ENCODE measurements around the gene C1QTNF4. TPM values are rescaled to one million over a fixed set of nuclear protein-coding genes. Genes with fewer than 3 reads are reported as not detected.
"Not testable (repeated sequence)": the region's sequence is repeated elsewhere in the genome, so short reads cannot be mapped to it uniquely, and the experiment has no call there.

C1QTNF4 gene
- total and polyA plus RNA-seq, 2 donors (not counting 1 experiment from before 2014, with no cell fraction given) = 1.6 TPM; not detected in 1

- peak overlapping the region; percentile 92 for H3K27ac ChIP-seq (ENCODE audit: low read length in 2 of 2)
- no peaks in the 10 kb centered on the region for H3K27me3 ChIP-seq (replicated peaks in 1 of 4; ENCODE audit: control extremely low read depth in 1 of 4, control insufficient read depth in 3 of 4, insufficient read depth in 4 of 4, low read length in 3 of 4)
Measured at GRCh38 chr11:47641600-47642098, 47.4 kb upstream of the C1QTNF4 start.

DNA sequence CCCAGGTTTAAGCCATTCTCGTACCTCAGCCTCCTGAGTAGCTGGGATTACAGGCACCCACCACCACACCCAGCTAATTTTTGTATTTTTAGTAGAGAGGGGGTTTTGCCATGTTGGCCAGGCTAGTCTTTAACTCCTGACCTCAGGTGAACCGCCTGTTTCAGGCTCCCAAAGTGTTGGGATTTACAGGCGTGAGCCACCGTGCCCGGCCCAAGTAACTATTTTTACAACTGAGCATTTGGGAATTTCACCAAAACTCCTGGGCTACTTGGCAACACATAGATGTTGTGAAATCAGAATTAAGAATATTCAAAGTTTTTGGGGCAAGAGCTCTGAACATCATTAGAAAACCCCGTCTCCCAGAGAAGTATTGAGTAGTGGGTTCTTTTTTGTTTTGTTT lies 46.3 kb upstream of the C1QTNF4 start:
- H3K4me2 ChIP-seq (replicated peaks; ENCODE audit: low read depth, low read length, poor library complexity, severe bottlenecking); H3K9me3 ChIP-seq (ENCODE audit: control extremely low read depth in 1 of 3, control insufficient read depth in 2 of 3, insufficient read depth in 1 of 3, low read length in 2 of 3); DNase-seq; H4K20me1 ChIP-seq (ENCODE audit: control insufficient read depth, insufficient read depth, low read length, poor library complexity, severe bottlenecking); H3K27me3 ChIP-seq (replicated peaks in 1 of 4; ENCODE audit: control extremely low read depth in 1 of 4, control insufficient read depth in 3 of 4, insufficient read depth in 4 of 4, low read length in 3 of 4); CTCF ChIA-PET; POLR2A ChIA-PET; H3K36me3 ChIP-seq (replicated peaks in 1 of 2; ENCODE audit: control extremely low read depth in 1 of 2, control insufficient read depth in 1 of 2, extremely low read depth in 1 of 2, insufficient read depth in 2 of 2, low read length in 1 of 2); H2AFZ ChIP-seq (ENCODE audit: insufficient read depth, low read depth, low read length, poor library complexity, severe bottlenecking); H3K9me3 Mint-ChIP-seq (ENCODE audit: insufficient read depth); H3K9ac ChIP-seq (ENCODE audit: low read length); H3K27ac Mint-ChIP-seq; intact Hi-C loops (cut with micrococcal nuclease); H3K4me3 ChIP-seq (ENCODE audit: control extremely low read depth in 1 of 5, extremely low read depth in 1 of 5, insufficient read depth in 1 of 5, low read depth in 2 of 5, low read length in 4 of 5); ATAC-seq (ENCODE audit: low read depth); H3K27me3 Mint-ChIP-seq; H3K27ac ChIP-seq (ENCODE audit: low read length in 2 of 2): not testable (repeated sequence)
- 100% methylated on average over 3 of the region's 6 CpGs for WGBS (ENCODE audit: insufficient coverage)
- H3K4me3 Mint-ChIP-seq = peak overlapping the region; percentile 93
- H3K4me1 Mint-ChIP-seq = peaks cover 23% of the 10 kb centered on the region
- H3K4me1 ChIP-seq (ENCODE audit: control insufficient read depth in 2 of 2, insufficient read depth in 2 of 2, low read length in 2 of 2) = peaks cover 13 to 21% of the 10 kb centered on the region in 2 donors
- peaks cover 40% of the 10 kb centered on the region for H3K79me2 ChIP-seq (ENCODE audit: control insufficient read depth, insufficient read depth, low read length)

More at GRCh38 chr11:47641600-47642098, 47.4 kb upstream of the C1QTNF4 start:
- H3K9me3 Mint-ChIP-seq (ENCODE audit: insufficient read depth) = no peaks in the 10 kb centered on the region
- H3K9ac ChIP-seq (ENCODE audit: low read length) = peak overlapping the region; percentile 85
- no peaks in the 10 kb centered on the region for H3K27me3 Mint-ChIP-seq
- peak overlapping the region; percentile 93 for H3K4me3 Mint-ChIP-seq
- H3K4me3 ChIP-seq (ENCODE audit: control extremely low read depth in 1 of 5, extremely low read depth in 1 of 5, insufficient read depth in 1 of 5, low read depth in 2 of 5, low read length in 4 of 5) = peak overlapping the region; percentile 53 to 86 (median 79)
- TF ChIP-seq, protein P1, sequence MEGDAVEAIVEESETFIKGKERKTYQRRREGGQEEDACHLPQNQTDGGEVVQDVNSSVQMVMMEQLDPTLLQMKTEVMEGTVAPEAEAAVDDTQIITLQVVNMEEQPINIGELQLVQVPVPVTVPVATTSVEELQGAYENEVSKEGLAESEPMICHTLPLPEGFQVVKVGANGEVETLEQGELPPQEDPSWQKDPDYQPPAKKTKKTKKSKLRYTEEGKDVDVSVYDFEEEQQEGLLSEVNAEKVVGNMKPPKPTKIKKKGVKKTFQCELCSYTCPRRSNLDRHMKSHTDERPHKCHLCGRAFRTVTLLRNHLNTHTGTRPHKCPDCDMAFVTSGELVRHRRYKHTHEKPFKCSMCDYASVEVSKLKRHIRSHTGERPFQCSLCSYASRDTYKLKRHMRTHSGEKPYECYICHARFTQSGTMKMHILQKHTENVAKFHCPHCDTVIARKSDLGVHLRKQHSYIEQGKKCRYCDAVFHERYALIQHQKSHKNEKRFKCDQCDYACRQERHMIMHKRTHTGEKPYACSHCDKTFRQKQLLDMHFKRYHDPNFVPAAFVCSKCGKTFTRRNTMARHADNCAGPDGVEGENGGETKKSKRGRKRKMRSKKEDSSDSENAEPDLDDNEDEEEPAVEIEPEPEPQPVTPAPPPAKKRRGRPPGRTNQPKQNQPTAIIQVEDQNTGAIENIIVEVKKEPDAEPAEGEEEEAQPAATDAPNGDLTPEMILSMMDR (IDR thresholded peaks at IDR 0.05) = no peak
- no peak for TF ChIP-seq EZH2 (IDR thresholded peaks at IDR 0.05; ENCODE audit: borderline replicate concordance, insufficient read depth, low read depth, low read length, poor library complexity, severe bottlenecking)
- H4K20me1 ChIP-seq (ENCODE audit: control insufficient read depth, insufficient read depth, low read length, poor library complexity, severe bottlenecking) = no peaks in the 10 kb centered on the region
- intact Hi-C loops (cut with micrococcal nuclease) = loop anchor here (1.0 to 2.0 kb wide), 7 partner anchors 63 to 465 kb away; partner anchors contain the start of genes AGBL2, ARFGAP2, CELF1 and FNBP4
- DNase-seq (no peak), ATAC-seq (ENCODE audit: low read depth) (no peak)
- H3K27ac Mint-ChIP-seq = peak overlapping the region; percentile 96
- H3K4me1 Mint-ChIP-seq = peaks cover 23% of the 10 kb centered on the region
- H2AFZ ChIP-seq (ENCODE audit: insufficient read depth, low read depth, low read length, poor library complexity, severe bottlenecking) = peak overlapping the region; percentile 95
- ChIA-PET CTCF (interaction anchor here (0.6 to 0.7 kb wide), 2 partner anchors 15 to 391 kb away, joined by 3 read pairs; no protein-coding TSS in a partner anchor), POLR2A (interaction anchor here (1.2 kb wide), 1 partner anchor 76 kb away, joined by 4 read pairs; no protein-coding TSS in a partner anchor)
- H3K4me2 ChIP-seq (replicated peaks; ENCODE audit: low read depth, low read length, poor library complexity, severe bottlenecking) = peak overlapping the region; percentile 96
- peaks cover 40% of the 10 kb centered on the region for H3K79me2 ChIP-seq (ENCODE audit: control insufficient read depth, insufficient read depth, low read length)
- H3K4me1 ChIP-seq (ENCODE audit: control insufficient read depth in 2 of 2, insufficient read depth in 2 of 2, low read length in 2 of 2) = peaks cover 13 to 21% of the 10 kb centered on the region in 2 donors
- no peaks in the 10 kb centered on the region for H3K9me3 ChIP-seq (ENCODE audit: control extremely low read depth in 1 of 3, control insufficient read depth in 2 of 3, insufficient read depth in 1 of 3, low read length in 2 of 3)
- WGBS (ENCODE audit: insufficient coverage) = 15% methylated on average over 8 of the region's 14 CpGs
- H3K36me3 ChIP-seq (replicated peaks in 1 of 2; ENCODE audit: control extremely low read depth in 1 of 2, control insufficient read depth in 1 of 2, extremely low read depth in 1 of 2, insufficient read depth in 2 of 2, low read length in 1 of 2) = peaks cover 6 to 9% of the 10 kb centered on the region in 2 experiments

- 95% methylated on average over 6 of the region's 11 CpGs for whole genome bisulfite sequencing (ENCODE audit: insufficient coverage)
- H3K4me1 ChIP-seq (ENCODE audit: control insufficient read depth in 2 of 2, insufficient read depth in 2 of 2, low read length in 2 of 2); ATAC-seq (ENCODE audit: low read depth); H3K4me3 Mint-ChIP-seq; H3K9me3 Mint-ChIP-seq (ENCODE audit: insufficient read depth); H3K4me3 ChIP-seq (ENCODE audit: control extremely low read depth in 1 of 5, extremely low read depth in 1 of 5, insufficient read depth in 1 of 5, low read depth in 2 of 5, low read length in 4 of 5); intact Hi-C loops (cut with micrococcal nuclease); H3K4me2 ChIP-seq (replicated peaks; ENCODE audit: low read depth, low read length, poor library complexity, severe bottlenecking); H3K27me3 Mint-ChIP-seq; H3K27ac Mint-ChIP-seq; H3K27ac ChIP-seq (ENCODE audit: low read length in 2 of 2); H3K9me3 ChIP-seq (ENCODE audit: control extremely low read depth in 1 of 3, control insufficient read depth in 2 of 3, insufficient read depth in 1 of 3, low read length in 2 of 3); H3K27me3 ChIP-seq (replicated peaks in 1 of 4; ENCODE audit: control extremely low read depth in 1 of 4, control insufficient read depth in 3 of 4, insufficient read depth in 4 of 4, low read length in 3 of 4); POLR2A ChIA-PET; H3K4me1 Mint-ChIP-seq; DNase-seq; H3K9ac ChIP-seq (ENCODE audit: low read length); CTCF ChIA-PET; H4K20me1 ChIP-seq (ENCODE audit: control insufficient read depth, insufficient read depth, low read length, poor library complexity, severe bottlenecking); H2AFZ ChIP-seq (ENCODE audit: insufficient read depth, low read depth, low read length, poor library complexity, severe bottlenecking): not testable (repeated sequence)
- Histone ChIP-seq H3K36me3 (replicated peaks in 1 of 2; ENCODE audit: control extremely low read depth in 1 of 2, control insufficient read depth in 1 of 2, extremely low read depth in 1 of 2, insufficient read depth in 2 of 2, low read length in 1 of 2) (peaks cover 14 to 35% of the 10 kb centered on the region in 2 experiments), H3K79me2 (ENCODE audit: control insufficient read depth, insufficient read depth, low read length) (peaks cover 33% of the 10 kb centered on the region)
Measured at GRCh38 chr11:47636331-47636730, 42.1 kb upstream of the C1QTNF4 start.

Data from B cell (primary cell).